T-helper 22 cell (primary cell): Measurements from ENCODE around the gene EML1.

Experiments used
- DNase-seq: peaks from one replicate; pipeline ENCODE4 v3.0.0-alpha.2; 2020; ENCODE audit warnings: low read depth

The EML1 gene

GRCh38 chr14:99793213-99794150, at the start of gene EML1:
Gene EML1, plus strand, starts transcription at chr14:99793413. Its CDS starts 64 bp downstream, at chr14:99793477.
- peak; percentile 46 for DNase-seq

- no peak for DNase-seq
Observed at GRCh38 chr14:99744199-99744872, 48.9 kb upstream of the EML1 start.

- no peak for DNase-seq
Observed at GRCh38 chr14:99744873-99745224, 48.4 kb upstream of the EML1 start.

GRCh38 chr14:99745307-99745951, 47.8 kb upstream of the EML1 start:
- DNase-seq = no peak

GRCh38 chr14:99747167-99747566, 46.0 kb upstream of the EML1 start:
- no peak for DNase-seq

GRCh38 chr14:99747582-99748330, 45.5 kb upstream of the EML1 start:
- DNase-seq = no peak

GRCh38 chr14:99748529-99748928, 44.7 kb upstream of the EML1 start:
- DNase-seq = no peak

- DNase-seq = no peak
Observed at GRCh38 chr14:99749142-99749541, 44.1 kb upstream of the EML1 start.

GRCh38 chr14:99749763-99750715, 43.2 kb upstream of the EML1 start:
- no peak for DNase-seq

- no peak for DNase-seq
Observed at GRCh38 chr14:99750746-99751450, 42.3 kb upstream of the EML1 start.

GRCh38 chr14:99751539-99752485, 41.4 kb upstream of the EML1 start:
- no peak for DNase-seq

GRCh38 chr14:99752486-99753121, 40.6 kb upstream of the EML1 start:
- no peak for DNase-seq

GRCh38 chr14:99753225-99754140, 39.7 kb upstream of the EML1 start:
- no peak for DNase-seq

- no peak for DNase-seq
Observed at GRCh38 chr14:99754141-99755067, 38.8 kb upstream of the EML1 start.

- no peak for DNase-seq
Observed at GRCh38 chr14:99755068-99755405, 38.2 kb upstream of the EML1 start.
